DMS 273 treated with DMSO at 0.1 percent for 48 hours (cell line): ENCODE data around the gene GJA1.

ENCODE experiments used
- DNase-seq: peaks from one replicate; lab custom pipeline; 2025; lab: John Stamatoyannopoulos, UW

The GJA1 gene

DNA sequence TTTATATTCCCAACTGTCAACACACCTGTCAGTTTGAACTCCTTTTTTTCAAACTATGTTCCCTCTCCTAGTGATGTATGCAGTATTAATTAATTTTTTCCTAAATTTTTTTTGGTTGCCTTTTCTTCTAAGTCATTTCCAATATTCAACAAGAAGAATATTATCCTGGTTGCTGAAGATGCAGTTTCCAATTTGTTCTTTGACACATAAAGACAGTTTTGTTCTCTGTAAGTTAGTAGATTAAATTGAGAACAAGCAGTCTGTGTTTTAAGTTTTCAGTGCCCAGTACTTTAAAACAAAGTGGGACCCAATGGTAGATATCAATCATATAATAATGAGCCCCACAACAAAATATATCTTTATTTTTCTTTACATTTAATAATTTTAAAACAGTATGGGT is 47.3 kb downstream of the GJA1 start:
- no peak for DNase-seq

DNA sequence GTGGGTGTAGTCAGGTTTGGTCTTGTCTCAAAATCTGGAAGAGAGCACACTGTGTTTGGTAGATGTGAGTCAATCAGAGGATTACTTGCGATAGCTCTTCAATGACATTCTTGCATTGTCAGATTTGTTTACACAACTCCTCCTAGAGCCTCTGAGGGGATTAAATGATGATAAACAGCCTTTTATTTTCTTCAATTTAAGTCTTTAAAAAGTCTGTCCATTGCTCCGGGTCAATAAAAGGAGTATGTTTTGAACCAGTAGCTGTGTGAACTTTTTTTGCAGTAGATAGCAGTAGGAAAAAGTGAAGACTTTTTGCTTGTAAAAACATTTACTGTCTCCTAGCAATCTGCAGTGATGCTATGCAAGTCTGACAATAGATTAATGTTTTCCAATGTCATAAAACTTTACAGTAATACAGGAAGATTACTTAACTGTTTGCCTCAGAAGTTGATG is 49.9 kb downstream of the GJA1 start:
- no peak for DNase-seq

DNA sequence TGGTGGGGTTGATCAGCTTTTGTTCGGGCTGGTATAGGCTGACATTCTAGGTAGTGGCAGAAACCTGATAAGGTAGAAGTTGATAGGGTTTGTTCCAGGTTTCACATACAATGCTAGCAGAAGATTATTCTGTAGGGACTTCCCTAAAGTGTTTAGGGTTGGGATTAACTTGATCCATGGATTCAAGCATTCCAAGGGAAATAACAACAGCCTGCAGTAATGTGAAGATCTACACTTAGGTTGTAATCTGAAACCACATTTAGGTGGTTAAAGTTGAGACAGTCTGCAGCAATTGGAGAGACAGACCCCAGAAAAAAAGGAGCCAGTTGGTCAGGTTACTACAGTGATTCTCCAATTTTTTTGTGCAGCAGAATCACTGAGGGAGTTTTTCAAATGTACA is 56.1 kb downstream of the GJA1 start:
- no peak for DNase-seq

DNA sequence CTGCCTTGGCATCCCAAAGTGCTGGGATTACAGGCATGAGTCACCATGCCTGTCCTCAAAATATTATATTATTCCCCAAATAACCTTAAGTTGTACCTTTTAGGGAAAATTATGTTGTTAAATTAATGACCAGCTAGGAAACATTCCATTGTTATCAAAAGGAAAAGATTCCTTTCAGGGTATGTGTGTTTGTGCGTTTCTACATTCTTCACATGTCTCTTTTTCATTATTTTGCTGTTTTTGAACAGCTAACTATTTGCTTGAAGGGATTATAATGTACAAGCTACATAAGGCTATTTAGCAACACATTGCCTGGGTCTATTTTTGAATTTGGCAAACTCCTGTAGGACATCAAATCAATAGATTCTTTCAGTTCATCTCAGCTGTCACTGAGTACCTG is 57.1 kb downstream of the GJA1 start:
- DNase-seq: no peak

DNA sequence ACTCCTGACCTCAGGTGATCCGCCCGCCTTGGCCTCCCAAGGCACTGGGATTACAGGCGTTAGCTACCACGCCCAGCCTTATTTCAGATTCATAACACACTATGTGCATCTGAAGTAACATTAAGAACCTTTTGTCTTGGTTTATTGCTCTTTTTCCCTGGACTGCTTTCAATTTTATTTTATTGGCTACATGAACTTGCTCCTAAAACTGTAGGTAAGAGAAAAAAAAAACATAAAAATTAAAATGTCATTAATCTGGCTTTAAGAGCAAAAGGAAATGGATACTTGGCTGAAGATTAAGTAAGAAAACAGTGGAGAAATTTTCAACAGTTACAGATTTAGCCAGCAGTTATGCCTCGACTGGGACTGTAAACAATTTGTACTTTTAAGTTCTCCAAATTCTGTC is 62.5 kb downstream of the GJA1 start:
- no peak for DNase-seq

DNA sequence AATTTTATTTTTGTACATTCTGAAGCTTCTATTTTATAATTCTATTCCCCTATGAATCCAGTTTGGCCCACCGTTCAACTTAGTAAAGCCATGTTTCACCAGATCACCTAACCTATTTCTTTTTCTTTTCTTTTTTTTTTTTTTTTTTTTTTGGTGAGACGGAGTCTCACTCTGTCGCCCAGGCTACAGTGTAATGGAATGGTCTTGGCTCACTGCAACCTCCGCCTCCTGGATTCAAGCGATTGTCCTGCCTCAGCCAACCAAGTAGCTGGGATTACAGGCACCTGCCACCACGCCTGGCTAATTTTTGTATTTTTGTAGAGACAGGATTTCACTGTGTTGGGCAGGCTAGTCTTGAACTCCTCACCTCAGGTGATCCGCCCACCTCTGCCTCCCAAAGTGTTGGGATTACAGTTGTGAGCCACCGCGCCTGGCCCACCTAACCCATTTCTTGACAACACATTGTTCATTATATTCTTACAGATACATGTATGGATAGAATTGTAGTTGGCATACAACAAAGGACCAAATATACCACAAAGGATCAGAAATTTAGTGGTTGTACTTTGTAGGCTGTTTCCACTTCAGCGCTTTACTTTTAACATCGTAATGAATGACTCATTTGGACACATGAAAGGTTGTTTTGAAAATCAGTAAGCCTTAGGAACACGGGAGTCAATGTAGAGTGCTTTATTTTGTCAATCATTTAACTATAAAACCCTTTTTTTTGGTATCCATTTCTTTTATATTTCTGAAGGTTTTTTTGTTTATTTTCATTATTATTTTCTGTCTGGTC is 63.2 kb downstream of the GJA1 start:
- no peak for DNase-seq
